ENCODE results near the gene FBL.

The FBL gene

DNA sequence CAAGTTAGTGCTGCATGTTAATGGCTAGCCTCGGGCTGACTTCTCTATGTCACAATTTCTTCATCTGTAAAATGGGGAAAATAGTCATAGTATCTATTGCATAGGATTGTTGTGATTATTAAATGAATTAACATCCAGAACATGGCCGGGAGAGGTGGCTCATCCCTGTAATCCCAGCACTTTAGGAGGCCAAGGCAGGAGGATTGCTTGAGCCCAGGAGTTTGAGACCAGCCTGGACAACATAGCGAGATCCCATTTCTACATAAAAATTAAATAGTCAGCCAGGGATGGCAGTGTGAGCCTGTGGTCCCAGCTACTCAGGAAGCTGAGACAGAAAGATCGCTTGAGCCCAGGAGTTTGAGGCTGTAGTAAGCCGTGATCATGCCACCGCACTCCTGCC, 21.8 kb upstream of the FBL start:
- no peaks in the 10 kb centered on the region for H3K36me3 Mint-ChIP-seq (ENCODE audit: low read depth)
- H3K27ac Mint-ChIP-seq = no peak overlapping the region
- H3K4me1 Mint-ChIP-seq (ENCODE audit: low read depth) = no peaks in the 10 kb centered on the region
- no peak for DNase-seq (ENCODE audit: low spot score)
- no peak overlapping the region for H3K4me3 Mint-ChIP-seq
- H3K27me3 Mint-ChIP-seq (ENCODE audit: low read depth) = no peaks in the 10 kb centered on the region
- no peaks in the 10 kb centered on the region for H3K9me3 Mint-ChIP-seq

DNA sequence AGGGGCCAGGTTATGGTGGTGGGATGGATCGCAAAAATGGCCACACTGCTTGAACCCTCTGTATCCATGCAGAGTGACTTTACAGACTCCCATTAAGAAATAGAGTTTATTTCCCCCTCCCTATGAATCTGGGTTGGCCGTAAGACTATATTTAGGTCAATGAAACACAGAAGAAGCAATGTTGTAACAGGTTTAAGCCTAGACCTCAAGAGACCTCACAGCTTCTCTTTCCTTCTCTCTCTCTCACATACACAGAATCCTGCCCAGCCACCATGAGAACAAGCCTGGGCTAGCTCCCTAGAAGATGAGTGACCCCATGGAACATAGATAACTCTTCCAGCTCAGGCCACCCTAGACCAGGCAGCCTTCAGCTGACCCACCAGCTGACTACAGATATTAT, 21.0 kb upstream of the FBL start:
- DNase-seq (ENCODE audit: low spot score) = no peak
- no peaks in the 10 kb centered on the region for H3K9me3 Mint-ChIP-seq
- no peak overlapping the region for H3K4me3 Mint-ChIP-seq
- H3K4me1 Mint-ChIP-seq (ENCODE audit: low read depth) = no peaks in the 10 kb centered on the region
- H3K36me3 Mint-ChIP-seq (ENCODE audit: low read depth) = no peaks in the 10 kb centered on the region
- no peaks in the 10 kb centered on the region for H3K27me3 Mint-ChIP-seq (ENCODE audit: low read depth)
- no peak overlapping the region for H3K27ac Mint-ChIP-seq

DNA sequence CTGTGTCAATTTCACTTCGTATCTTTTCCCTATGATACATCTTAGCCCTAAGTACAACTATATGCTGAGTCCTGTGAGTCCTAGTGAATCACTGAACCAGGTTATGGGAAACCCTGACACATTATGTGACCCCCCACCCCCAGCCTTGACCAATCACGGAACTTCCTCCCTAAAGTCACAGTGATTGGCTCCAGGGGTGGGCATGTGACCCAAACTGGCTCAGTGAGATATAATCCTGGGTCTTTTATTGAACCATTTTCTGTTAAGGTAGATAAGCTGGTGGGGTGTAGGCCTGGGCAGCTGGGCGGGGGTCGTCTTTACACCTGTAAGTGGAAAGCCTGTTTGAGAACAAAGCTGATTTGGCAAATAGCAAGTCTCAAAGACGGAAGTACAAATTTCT, 19.8 kb upstream of the FBL start:
- Mint-ChIP-seq H3K4me3 (no peak overlapping the region), H3K27me3 (ENCODE audit: low read depth) (no peaks in the 10 kb centered on the region), H3K27ac (no peak overlapping the region), H3K36me3 (ENCODE audit: low read depth) (no peaks in the 10 kb centered on the region), H3K9me3 (no peaks in the 10 kb centered on the region), H3K4me1 (ENCODE audit: low read depth) (no peaks in the 10 kb centered on the region)
- no peak for DNase-seq (ENCODE audit: low spot score)

DNA sequence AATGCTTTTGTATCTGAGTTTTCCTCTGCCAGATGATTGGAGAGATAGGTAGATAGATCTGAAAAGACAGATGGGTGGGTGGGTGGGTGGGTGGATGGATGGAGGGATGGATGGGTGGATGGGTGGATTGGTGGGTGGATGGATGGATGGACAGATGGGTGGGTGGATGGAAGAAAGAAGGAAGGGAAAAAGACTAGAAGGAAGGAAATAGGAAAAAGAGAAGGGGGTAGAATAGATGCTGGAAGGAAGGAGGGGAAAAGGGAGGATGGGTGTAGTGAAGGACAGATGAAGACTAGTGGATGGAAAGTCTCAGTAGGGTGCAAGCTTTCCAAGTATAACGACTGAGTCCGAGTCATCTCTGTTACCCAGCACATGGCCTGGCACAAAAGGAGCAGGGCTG, 19.0 kb upstream of the FBL start:
- no peak for DNase-seq (ENCODE audit: low spot score)
- no peaks in the 10 kb centered on the region for H3K4me1 Mint-ChIP-seq (ENCODE audit: low read depth)
- H3K27me3 Mint-ChIP-seq (ENCODE audit: low read depth) = no peaks in the 10 kb centered on the region
- H3K9me3 Mint-ChIP-seq = no peaks in the 10 kb centered on the region
- no peaks in the 10 kb centered on the region for H3K36me3 Mint-ChIP-seq (ENCODE audit: low read depth)
- no peak overlapping the region for H3K4me3 Mint-ChIP-seq
- H3K27ac Mint-ChIP-seq = no peak overlapping the region

DNA sequence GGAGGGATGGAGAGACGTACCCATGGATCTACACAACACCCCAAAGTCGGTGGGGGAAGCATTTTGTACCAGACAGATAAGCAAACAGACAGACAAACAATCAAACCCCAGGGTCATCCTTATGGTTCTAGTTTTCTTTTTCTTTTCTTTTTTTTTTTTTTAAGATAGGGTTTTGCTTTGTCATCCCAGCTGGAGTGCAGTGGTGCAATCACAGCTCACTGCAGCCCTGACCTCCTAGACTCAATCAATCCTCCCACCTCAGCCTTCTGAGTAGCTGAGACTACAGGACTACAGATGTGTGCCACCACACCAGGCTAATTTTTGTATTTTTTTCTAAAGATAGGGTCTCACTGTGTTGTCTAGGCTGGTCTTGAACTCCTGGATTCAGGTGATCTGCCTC, 17.9 kb upstream of the FBL start:
- Mint-ChIP-seq H3K4me1 (ENCODE audit: low read depth) (no peaks in the 10 kb centered on the region), H3K27me3 (ENCODE audit: low read depth) (no peaks in the 10 kb centered on the region), H3K27ac (no peak overlapping the region), H3K4me3 (no peak overlapping the region), H3K9me3 (no peaks in the 10 kb centered on the region), H3K36me3 (ENCODE audit: low read depth) (no peaks in the 10 kb centered on the region)
- no peak for DNase-seq (ENCODE audit: low spot score)

DNA sequence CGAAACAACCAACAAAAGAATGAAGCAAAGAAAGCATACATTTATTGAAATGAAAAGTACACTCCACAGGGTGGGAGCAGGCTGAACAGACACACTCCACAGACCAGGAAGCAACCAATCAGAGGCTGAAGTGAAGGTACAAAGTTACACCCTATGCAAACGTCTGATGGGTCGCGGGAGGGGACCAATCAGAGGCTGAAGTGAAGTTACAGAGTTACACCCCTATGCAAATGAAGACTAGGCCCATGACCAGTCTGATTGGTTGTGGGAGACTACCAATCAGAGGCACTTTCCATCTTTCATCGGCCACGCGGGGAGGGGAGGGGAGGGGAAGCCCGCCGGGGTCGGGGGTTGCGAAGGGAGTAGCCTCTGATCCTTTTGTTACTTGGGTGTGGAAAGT, 12.4 kb upstream of the FBL start:
- no peak overlapping the region for H3K4me3 Mint-ChIP-seq

DNA sequence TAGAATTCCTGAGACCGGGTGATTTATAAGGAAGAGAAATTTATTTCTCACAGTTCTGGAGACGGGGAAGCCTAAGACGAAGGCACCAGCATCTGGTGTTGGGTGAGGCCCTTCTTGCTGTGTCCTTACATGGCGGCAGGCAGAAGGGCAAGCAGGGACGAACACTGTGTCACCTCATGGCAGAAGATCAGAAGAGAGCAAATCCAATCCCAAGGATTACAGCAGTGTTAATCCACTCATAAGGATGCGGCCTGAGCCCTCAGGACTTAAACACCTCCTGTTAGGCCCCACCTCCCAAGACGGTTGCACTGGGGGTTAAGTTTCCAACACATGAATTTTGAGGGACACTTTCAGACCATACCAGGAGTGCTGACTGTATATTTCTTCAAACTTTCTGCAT, 6.7 kb upstream of the FBL start:
- Mint-ChIP-seq H3K27ac (no peak overlapping the region), H3K36me3 (ENCODE audit: low read depth) (no peaks in the 10 kb centered on the region), H3K27me3 (ENCODE audit: low read depth) (peaks cover 5% of the 10 kb centered on the region), H3K4me1 (ENCODE audit: low read depth) (no peaks in the 10 kb centered on the region), H3K4me3 (no peak overlapping the region), H3K9me3 (no peaks in the 10 kb centered on the region)
- no peak for DNase-seq (ENCODE audit: low spot score)

More for the DNA sequence above, 12.4 kb upstream of the FBL start:
- H3K4me1 Mint-ChIP-seq (ENCODE audit: low read depth) = no peaks in the 10 kb centered on the region
- no peak overlapping the region for H3K27ac Mint-ChIP-seq
- H3K9me3 Mint-ChIP-seq = no peaks in the 10 kb centered on the region
- no peak for DNase-seq (ENCODE audit: low spot score)
- H3K27me3 Mint-ChIP-seq (ENCODE audit: low read depth) = peaks cover 6% of the 10 kb centered on the region
- no peaks in the 10 kb centered on the region for H3K36me3 Mint-ChIP-seq (ENCODE audit: low read depth)

DNA sequence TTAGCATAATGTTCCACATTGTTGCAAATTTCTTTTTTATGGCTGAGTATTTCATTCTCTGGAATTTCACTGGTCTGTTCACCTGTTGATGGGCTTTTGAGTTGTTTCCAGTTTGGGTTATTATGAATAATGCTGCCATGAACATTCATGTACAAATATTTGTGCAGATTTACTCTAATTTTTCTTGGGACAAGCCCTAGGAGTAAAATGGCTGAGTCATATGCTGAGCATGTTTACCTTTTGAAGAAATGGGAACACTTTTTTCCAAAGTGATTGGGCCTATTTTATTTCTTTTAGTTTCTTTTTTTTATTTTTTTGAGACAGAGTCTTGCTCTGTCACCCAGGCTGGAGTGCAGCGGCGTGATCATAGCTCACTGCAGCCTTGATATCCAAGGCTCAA, 4.7 kb upstream of the FBL start:
- Mint-ChIP-seq H3K4me1 (ENCODE audit: low read depth) (peaks cover 9% of the 10 kb centered on the region), H3K36me3 (ENCODE audit: low read depth) (no peaks in the 10 kb centered on the region), H3K27me3 (ENCODE audit: low read depth) (peaks cover 5% of the 10 kb centered on the region), H3K4me3 (no peak overlapping the region), H3K27ac (no peak overlapping the region), H3K9me3 (no peaks in the 10 kb centered on the region)
- DNase-seq (ENCODE audit: low spot score) = no peak

DNA sequence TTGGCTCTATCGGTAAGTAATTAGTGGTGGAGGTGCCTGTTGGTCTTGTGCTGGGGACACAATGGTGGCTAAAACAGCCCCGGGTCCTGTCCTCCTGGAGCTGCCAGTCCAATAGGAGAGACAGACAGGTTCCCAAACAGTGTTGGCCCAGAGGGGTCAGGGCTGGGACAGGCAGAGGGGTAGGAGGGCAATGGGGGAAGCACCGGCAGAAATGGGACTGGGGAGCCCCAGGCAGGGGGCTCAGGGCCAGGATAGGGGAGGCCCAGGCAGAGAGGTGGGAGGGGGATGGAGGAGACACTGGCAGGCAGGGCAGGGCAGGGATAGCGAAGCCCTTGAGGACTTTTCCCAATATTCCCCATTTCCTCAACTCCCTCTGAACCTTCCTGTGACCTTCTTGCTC, 2.2 kb upstream of the FBL start:
- Mint-ChIP-seq H3K27ac (no peak overlapping the region), H3K27me3 (ENCODE audit: low read depth) (no peaks in the 10 kb centered on the region), H3K4me1 (ENCODE audit: low read depth) (peaks cover 26% of the 10 kb centered on the region), H3K4me3 (no peak overlapping the region), H3K9me3 (no peaks in the 10 kb centered on the region), H3K36me3 (ENCODE audit: low read depth) (peaks cover 6% of the 10 kb centered on the region)
- DNase-seq (ENCODE audit: low spot score) = no peak

DNA sequence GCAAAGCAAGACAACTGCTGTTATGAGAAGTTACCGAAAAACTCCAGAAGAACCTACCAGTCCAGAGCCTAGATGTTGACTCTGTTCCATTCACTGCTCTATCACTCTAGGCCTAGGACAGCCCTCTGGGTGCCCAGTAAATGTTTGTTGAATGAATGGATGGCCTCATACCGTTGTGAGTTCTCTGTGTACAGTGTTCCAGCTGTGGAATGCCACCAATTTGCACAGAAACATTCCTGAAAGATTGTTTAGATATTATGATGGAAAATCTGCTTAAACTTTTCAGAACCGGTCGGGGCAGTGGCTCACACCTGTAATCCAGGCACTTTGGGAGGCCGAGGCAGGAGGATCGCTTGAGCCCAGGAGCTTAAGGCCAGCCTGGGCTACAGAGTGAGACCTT, 1.3 kb upstream of the FBL start:
- H3K4me1 Mint-ChIP-seq (ENCODE audit: low read depth) = peaks cover 30% of the 10 kb centered on the region
- H3K27me3 Mint-ChIP-seq (ENCODE audit: low read depth) = no peaks in the 10 kb centered on the region
- no peak overlapping the region for H3K27ac Mint-ChIP-seq
- H3K9me3 Mint-ChIP-seq = no peaks in the 10 kb centered on the region
- no peak for DNase-seq (ENCODE audit: low spot score)
- H3K36me3 Mint-ChIP-seq (ENCODE audit: low read depth) = peaks cover 6% of the 10 kb centered on the region
- peak overlapping the region; percentile 92 for H3K4me3 Mint-ChIP-seq

DNA sequence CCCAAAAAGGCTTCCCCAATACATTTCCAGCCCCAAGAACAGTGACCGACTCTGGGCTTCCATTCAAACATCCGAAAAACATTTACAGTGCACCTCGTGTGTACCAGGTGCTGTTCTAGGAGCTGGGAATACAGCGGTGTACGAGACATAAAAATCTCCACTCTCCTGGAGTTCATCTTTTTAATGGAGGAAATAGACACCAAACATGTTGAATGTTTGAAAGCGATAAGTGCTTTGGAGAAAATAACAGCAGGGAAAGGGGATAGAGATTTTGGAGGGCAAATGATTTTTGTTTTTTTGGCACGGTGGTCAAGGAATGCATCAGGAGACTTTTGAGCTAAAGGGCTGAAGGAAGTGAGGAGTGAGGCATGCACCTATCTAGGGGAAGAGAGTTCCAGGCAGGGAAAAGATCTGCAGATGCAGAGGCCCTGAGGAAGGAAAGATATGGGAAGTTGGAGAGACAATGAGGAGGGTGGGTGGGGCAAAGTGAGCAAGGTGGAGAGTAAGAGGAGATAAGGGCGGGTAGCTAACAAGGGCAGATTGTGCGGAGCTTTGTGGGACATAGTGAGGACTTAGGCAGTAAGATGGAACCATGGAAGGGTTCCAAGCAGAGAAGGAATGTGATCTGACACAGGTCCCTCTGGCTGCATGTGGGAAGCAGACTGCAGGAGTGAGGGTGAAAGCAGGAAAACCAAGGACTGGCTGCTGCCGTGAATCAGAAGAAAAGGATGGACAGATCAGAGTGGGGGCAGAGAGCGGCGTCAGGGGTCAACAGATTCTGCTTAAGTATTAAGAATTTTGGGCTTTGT, 703 bp upstream of the FBL start:
- Mint-ChIP-seq H3K27me3 (ENCODE audit: low read depth) (no peaks in the 10 kb centered on the region), H3K4me3 (peak overlapping the region; percentile 92), H3K4me1 (ENCODE audit: low read depth) (peaks cover 35% of the 10 kb centered on the region), H3K9me3 (no peaks in the 10 kb centered on the region), H3K36me3 (ENCODE audit: low read depth) (peaks cover 6% of the 10 kb centered on the region), H3K27ac (peak overlapping the region; percentile 94)
- no peak for DNase-seq (ENCODE audit: low spot score)

DNA sequence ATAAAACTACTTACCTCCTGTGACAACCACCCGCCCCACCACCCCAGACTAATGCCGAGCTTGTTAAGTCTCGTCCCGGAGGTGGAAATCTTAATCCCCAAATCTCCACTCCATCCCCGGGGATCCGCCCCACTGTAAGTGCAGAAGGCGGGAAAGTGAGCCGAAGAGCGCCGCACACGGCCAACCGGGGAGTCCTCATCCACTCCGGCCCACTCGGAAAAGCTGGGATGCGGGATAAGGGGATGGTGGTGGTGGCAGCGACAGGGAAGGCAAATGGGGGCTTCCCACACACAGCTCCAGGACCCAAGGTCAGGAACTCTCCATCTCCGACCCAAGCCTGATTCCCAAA, 621 bp downstream of the FBL start:
- Mint-ChIP-seq H3K4me3 (peak overlapping the region; percentile 92), H3K4me1 (ENCODE audit: low read depth) (peaks cover 35% of the 10 kb centered on the region), H3K27ac (peak overlapping the region; percentile 94), H3K9me3 (no peaks in the 10 kb centered on the region), H3K27me3 (ENCODE audit: low read depth) (no peaks in the 10 kb centered on the region), H3K36me3 (ENCODE audit: low read depth) (peaks cover 8% of the 10 kb centered on the region)
- DNase-seq (ENCODE audit: low spot score) = no peak

DNA sequence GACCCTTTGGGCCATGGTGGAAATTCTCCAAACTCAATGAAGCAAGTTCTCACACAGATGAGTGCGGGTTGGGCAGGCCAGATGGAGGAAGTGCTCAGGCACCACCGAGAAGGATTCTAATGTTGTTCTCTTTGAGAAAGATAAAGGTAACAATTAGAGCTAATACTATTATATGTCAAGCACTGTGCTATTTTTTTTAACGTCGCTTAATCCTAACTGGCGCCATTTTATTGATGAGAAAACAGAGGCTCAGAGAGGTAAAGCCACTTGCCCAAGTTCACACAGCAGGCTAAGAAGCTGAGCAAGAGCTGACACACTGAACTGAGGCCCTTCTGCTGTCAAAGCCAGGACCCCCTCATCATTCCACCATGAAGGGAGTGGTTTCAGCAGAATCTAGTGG, 1.0 kb downstream of the FBL start:
- peaks cover 8% of the 10 kb centered on the region for H3K36me3 Mint-ChIP-seq (ENCODE audit: low read depth)
- H3K4me3 Mint-ChIP-seq = peak overlapping the region; percentile 92
- H3K9me3 Mint-ChIP-seq = no peaks in the 10 kb centered on the region
- H3K27me3 Mint-ChIP-seq (ENCODE audit: low read depth) = no peaks in the 10 kb centered on the region
- no peak for DNase-seq (ENCODE audit: low spot score)
- H3K4me1 Mint-ChIP-seq (ENCODE audit: low read depth) = peaks cover 35% of the 10 kb centered on the region
- peak overlapping the region; percentile 94 for H3K27ac Mint-ChIP-seq

DNA sequence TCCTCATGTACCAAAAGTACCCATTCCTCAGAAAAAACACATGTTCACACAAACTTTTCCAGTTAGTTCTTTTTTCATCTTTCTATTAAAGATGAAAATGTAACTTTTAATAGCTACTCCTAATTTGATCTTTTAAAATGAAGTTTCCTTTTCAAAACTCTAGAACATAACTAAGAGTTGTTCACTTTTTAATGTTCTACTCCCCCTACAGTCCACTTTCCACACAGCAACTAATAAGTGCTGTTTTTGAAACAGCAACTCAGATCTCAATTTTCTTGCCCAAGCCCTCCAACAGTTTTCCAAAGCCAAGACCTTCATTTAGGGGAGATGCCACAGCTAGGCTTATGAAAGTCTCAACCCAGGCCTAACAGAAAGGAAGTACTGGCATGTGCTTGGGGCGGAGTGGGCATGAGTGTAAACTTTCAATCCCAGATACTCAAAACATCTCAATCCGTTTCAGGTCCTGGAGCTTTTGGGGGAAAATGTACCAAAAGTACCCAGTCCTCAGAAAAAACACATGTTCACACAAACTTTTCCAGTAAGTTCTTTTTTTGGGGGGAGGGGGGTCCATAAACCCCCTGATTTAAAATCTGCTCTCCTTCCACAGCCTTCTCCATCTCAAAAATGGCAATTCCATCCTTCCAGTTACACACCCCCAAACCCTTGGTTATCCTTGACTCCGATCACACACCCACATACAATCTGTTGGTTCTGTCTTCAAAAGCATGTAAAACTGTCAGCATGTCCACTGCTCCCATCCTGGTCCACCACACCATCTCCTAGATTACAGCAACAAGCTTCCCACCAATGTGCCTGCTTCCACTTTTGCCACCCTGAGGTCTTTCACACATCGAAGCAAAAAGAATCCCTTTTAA, 2.0 kb downstream of the FBL start:
- H3K4me1 Mint-ChIP-seq (ENCODE audit: low read depth) = peaks cover 35% of the 10 kb centered on the region
- peak overlapping the region; percentile 92 for H3K4me3 Mint-ChIP-seq
- H3K36me3 Mint-ChIP-seq (ENCODE audit: low read depth) = peaks cover 12% of the 10 kb centered on the region
- no peak for DNase-seq (ENCODE audit: low spot score)
- no peaks in the 10 kb centered on the region for H3K27me3 Mint-ChIP-seq (ENCODE audit: low read depth)
- peak overlapping the region; percentile 94 for H3K27ac Mint-ChIP-seq
- H3K9me3 Mint-ChIP-seq = no peaks in the 10 kb centered on the region

Data from T-helper 2 cell treated with Interferon-gamma antibody and Interleukin-4, amounts not matched to agents 5 μg/mL and 100 μg/mL, for 36 hours (primary cell).